HG03045 (cell line): ENCODE measurements around the gene HOXA4.
A peak's percentile ranks its signal among the peaks of the same experiment; 100 is the strongest.

Source experiments
- ATAC-seq: cut with Tn5 transposase; IDR thresholded peaks from one replicate; pipeline ENCODE4 v1.9.1; 2021; ENCODE audit warnings: mild to moderate bottlenecking, moderate library complexity; ENCODE audit not compliant: unreplicated experiment

HOXA4 gene

GRCh38 chr7:27158436-27159265 lies 28.1 kb upstream of the HOXA4 start:
- ATAC-seq: no peak

DNA sequence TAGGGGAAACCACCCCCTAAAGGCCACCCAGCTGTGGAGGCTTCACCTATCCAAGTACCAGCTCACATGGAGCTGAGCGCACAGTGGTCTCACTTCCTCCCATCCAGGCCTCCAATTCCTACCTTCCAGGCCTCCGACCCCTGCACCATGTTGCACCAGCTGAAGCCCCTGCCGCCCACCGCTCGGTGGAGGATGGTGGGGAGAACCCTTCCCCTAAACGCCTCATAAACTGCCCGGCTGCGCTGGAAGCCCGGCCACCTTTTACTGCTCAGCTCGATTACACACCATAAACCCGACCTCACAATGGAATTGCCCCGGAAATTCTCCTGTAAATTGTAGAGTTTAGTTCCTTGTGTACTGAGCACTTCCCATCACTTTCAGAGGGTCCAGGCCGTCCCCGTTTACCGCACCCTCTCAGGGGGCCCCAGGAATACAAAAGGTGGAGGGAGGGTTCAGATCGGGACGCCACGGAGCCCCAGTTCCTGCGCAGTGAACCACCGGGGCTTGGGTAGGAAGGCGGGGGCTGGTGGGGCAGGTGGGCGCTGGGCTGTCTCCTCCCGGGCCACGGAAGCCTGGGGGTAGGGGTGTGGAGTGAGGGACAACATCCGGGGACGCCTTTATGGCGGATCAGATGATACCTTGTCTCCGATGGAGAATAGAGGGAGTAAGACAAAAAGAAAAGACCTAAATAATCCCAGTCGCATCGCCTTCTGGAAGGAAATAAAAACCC lies 27.3 kb upstream of the HOXA4 start:
- ATAC-seq: no peak

- no peak for ATAC-seq
Observed at GRCh38 chr7:27156916-27157701, 26.6 kb upstream of the HOXA4 start.

DNA sequence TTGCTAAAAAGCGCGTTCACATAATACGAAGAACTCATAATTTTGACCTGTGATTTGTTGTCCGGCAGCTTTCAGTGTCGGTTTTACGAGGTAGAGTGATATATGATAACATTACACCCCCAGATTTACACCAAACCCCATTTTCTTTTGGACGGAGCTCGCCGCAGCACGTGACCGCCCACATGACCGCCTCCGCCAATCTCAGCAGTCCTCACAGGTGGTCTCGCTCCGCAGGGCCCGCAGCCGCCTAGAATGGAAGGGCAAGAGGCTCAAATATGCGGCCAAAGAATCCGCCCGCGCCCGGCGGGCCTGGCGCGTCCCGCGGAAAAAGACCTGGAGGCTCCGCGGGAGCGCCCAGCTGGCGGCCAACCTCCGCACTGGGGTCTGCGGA lies 25.9 kb upstream of the HOXA4 start, which contains the start of gene HOXA7:
Gene HOXA7 (minus strand): TSS at position 168 of the 391 bp plus-strand sequence. CDS start 130 bp downstream, at position 38.
- ATAC-seq: no peak

DNA sequence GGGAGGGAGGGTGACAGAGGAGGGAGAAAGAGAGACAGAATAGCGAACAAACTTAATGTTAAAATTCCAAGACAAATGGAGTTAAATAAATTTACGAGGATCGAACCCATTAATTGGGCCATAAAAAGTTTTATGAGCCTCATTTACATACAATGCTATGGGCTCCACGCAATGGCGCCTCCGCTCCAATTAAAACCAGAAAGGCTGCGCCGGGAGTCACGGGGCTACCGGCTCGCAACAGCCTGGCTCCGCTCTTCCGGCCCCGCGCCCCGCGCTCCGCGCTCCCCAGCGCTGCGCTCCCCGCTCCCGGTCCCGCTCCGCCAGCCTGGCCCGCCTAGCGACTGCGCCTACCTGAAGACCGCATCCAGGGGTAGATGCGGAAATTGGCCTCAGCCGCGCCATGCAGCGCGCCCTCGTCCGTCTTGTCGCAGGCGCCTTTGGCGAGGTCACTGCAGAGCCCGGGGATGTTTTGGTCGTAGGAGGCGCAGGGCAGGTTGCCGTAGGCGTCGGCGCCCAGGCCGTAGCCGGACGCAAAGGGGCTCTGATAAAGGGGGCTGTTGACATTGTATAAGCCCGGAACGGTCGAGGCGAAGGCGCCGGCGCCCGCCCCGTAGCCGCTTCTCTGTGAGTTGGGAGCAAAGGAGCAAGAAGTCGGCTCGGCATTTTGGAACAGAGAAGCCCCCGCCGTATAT lies 25.4 kb upstream of the HOXA4 start:
- no peak for ATAC-seq

- no peak for ATAC-seq
Observed at GRCh38 chr7:27154901-27155815, 24.6 kb upstream of the HOXA4 start.

- no peak for ATAC-seq
Observed at GRCh38 chr7:27154369-27154768, 23.8 kb upstream of the HOXA4 start.

GRCh38 chr7:27153526-27153925 lies 23.0 kb upstream of the HOXA4 start:
- no peak for ATAC-seq

DNA sequence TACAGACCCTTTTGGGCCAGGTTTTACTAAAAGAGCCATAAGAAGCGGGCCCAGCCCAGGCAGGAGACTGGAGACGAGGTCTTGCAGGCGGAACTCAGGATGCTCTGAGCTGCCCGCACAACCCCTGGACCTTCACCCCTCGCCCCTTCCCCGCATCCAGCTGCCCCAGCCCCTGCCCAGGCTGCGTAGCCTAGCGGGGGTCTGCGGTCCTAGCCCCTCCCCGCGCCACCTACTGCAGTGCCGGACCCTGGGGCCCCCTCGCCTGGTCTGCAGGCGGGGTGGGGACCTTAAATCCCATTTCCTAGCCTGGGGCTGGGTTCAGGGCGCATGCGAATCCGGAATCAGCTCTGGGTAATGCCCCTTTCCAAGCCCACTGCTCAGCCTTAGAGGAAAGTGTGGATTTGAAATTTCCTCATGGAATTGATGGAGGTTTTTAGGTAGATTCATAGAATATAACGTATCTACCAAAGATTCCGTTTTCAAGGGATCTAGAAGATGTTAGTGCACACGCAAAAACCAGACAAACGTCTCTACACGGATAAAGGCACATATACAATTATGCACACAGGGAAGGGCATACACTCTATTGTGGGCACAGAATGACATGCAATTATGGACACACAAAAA lies 22.4 kb upstream of the HOXA4 start:
- ATAC-seq: no peak

DNA sequence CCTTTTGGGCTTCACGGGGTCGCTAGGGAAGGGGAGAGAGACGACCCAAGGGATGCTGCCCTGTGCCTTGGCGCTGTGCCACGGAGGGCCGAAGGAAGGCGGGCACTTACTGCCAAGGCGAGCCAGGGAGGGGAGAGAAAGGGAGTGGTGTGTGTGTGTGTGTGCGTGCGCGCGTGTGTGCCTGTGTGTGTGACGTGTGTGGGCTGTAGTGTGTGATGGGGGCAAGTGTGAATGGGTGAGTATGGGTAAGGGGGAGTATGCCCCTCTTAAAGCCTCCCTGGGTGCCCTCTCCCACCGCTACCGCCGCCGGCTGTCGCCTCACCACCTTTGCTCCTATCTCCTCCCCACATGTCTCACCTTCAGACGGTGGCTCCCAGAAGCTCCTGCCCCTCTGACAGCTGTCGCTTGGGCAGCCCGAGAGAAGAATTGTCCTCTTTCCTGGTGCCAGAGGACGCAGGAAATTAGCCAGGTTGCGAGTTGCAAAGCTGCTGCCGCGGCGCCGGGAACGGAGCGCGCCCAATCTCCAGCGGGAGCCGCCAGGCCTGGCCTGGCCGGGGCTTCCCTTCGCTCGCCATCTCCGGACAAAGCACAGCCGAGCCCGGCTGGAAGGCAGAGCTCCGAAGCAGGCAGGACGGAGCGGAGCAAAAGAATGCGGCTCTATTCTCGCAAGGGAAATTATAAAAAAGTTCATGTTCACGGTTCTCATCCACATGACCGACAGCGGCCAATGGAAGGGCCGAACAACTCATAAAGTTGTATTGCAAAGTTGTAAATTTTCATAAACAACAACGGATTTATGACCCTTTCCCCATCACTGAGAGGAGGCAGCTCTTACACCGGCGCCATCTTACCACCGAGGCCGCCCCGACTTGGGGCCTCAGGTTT lies 21.6 kb upstream of the HOXA4 start, which contains the start of gene HOXA3:
Gene HOXA3 (minus strand): TSS at position 653 of the 885 bp plus-strand sequence. CDS start 41,943 bp downstream, outside the sequence.
- ATAC-seq: no peak

DNA sequence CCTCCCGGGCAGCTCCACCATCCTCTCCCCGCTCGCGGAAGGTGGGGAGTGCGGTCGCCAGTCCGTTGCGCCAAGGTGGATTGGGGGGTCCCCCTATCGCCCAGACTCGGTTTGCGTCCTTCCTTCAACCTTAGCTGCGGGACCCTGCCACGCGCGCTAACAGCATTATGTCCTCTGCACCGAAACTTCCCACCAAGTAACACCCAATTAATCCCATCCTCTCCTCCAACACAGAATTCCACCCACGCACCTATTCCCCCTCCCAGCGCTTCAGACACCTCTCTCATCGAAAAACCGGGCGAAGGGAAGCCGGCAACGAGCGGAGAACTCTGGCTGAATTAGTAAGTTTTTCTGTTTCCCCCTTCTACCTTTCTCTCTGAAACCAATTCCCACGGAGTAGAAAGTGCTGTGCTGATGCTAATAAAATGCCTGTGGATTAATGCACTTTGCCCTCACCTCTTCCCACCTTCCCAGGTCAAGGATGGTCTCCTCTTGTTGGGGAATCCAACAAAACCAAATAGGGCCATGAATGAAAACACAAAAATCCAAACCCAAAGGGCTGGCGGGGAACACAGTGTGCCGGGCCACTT lies 20.9 kb upstream of the HOXA4 start:
- no peak for ATAC-seq

GRCh38 chr7:27150568-27151340 lies 20.2 kb upstream of the HOXA4 start:
- ATAC-seq: peak; percentile 83

GRCh38 chr7:27149842-27150567 lies 19.4 kb upstream of the HOXA4 start:
- ATAC-seq: no peak

DNA sequence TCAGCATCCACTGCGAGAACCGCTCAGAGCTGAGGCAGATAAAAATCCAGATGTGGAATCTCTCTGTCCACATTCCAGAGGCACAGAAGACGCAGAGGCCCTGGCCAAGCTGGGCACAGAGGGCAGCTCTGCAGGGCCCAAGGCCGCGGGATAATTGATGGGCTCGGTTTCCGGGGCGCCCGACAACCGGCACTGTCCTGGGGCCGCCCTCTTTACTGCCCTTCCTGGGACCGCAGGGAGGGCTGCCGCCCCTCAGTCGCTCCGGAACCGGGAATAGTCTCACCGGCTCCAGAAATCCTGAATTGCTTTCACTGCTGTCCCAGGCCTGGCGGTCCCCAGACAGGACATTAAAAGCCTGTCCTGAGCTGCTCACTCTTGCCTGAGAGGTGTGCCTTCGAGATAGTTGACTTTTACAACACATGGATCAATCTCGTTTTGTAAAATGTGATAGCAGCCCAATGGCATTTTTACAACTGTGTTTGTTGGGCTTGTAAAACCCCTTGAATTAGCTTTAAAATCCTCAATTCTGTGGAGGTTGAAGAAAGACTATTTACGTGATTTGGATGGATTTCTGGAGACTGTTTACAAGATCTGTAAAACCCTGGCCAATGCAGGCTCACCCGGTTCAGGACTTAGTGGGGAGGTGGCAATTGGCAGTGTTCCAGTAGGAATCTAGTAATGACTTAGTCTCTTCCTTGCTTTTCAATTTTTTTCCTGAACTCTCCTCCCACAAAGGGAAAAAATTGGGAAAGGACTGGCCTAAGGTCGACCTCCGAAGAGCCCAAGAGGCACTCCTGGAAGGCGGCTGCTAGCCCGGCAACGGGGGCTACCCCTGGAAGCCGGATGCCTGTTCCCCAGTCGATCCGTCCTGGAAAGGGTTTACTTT lies 18.4 kb upstream of the HOXA4 start:
- no peak for ATAC-seq

- ATAC-seq: no peak
Observed at GRCh38 chr7:27148031-27148755, 17.6 kb upstream of the HOXA4 start.
